Endodermal cell (in vitro differentiated cells): ENCODE measurements around the gene TSC2. TPM values are rescaled to one million over a fixed set of nuclear protein-coding genes. Genes with fewer than 3 reads are reported as not detected.

Experiments used
- DNase-seq: peaks from one replicate; pipeline ENCODE4 v3.0.0-alpha.2; 2017
- H3K27ac ChIP-seq: 2 replicates; pipeline ENCODE4 v1.5.1; 2013; ENCODE audit warnings: mild to moderate bottlenecking, low read depth, low read length, moderate library complexity
- H3K27me3 ChIP-seq: 2 replicates; pipeline ENCODE4 v1.6.1; 2013; ENCODE audit warnings: mild to moderate bottlenecking, low read length, moderate library complexity; ENCODE audit not compliant: insufficient read depth, control insufficient read depth, poor library complexity, severe bottlenecking
- H3K36me3 ChIP-seq: 2 replicates; pipeline ENCODE4 v1.7.0; 2013; ENCODE audit warnings: mild to moderate bottlenecking, low read length, moderate library complexity; ENCODE audit not compliant: control insufficient read depth, insufficient read depth
- H3K4me1 ChIP-seq: one replicate; pipeline ENCODE4 v1.7.0; 2013; ENCODE audit warnings: low read length; ENCODE audit not compliant: control insufficient read depth, insufficient read depth
- H3K4me3 ChIP-seq: 2 replicates; pipeline ENCODE4 v1.5.1; 2013; ENCODE audit warnings: mild to moderate bottlenecking, low read length, moderate library complexity
- H3K9ac ChIP-seq: 2 replicates; pipeline ENCODE4 v1.6.1; 2013; ENCODE audit warnings: mild to moderate bottlenecking, low read length, moderate library complexity; ENCODE audit not compliant: poor library complexity, severe bottlenecking; ENCODE audit errors: extremely low read depth
- H3K9me3 ChIP-seq: 2 replicates; pipeline ENCODE4 v1.6.1; 2013; ENCODE audit warnings: mild to moderate bottlenecking, low read length, moderate library complexity; ENCODE audit not compliant: control insufficient read depth
- H3K27ac Mint-ChIP-seq: 2 replicates; pipeline ENCODE4 v1.8.0; 2020; ENCODE audit warnings: mixed read lengths
- H3K27me3 Mint-ChIP-seq: 2 replicates; pipeline ENCODE4 v1.8.0; 2021; ENCODE audit warnings: mild to moderate bottlenecking, mixed read lengths; ENCODE audit not compliant: insufficient read depth
- H3K36me3 Mint-ChIP-seq: 2 replicates; pipeline ENCODE4 v1.8.0; 2020; ENCODE audit warnings: low read depth, mixed read lengths
- H3K4me1 Mint-ChIP-seq: 2 replicates; pipeline ENCODE4 v1.8.0; 2020; ENCODE audit warnings: mixed read lengths
- H3K4me3 Mint-ChIP-seq: 2 replicates; pipeline ENCODE4 v1.8.0; 2020; ENCODE audit warnings: mild to moderate bottlenecking, moderate library complexity, mixed read lengths
- H3K9me3 Mint-ChIP-seq: 2 replicates; pipeline ENCODE4 v1.8.0; 2020; ENCODE audit warnings: mild to moderate bottlenecking, mixed read lengths
- WGBS, 2 experiments: methylation state at CpG; one replicate each; pipeline versions ENCODE4 v1.1.5 to v1.1.7; 2013; ENCODE audit warnings: missing lambda C conversion rate in 2 of 2, mixed read lengths in 1 of 2; ENCODE audit not compliant: insufficient coverage in 1 of 2, insufficient read length in 1 of 2; 5-methylcytosine and 5-hydroxymethylcytosine counted together
- total RNA-seq, 2 donors: library from RNA; stranded (reverse); fragmentation: NEBNext Ultra II Directional in 1 of 2; extraction: Animal tissue kit (Norgen Biotek cat#: 25700) in 1 of 2; gene quantifications; 2 replicates in 1 of 2; 3 replicates in 1 of 2; pipeline ENCODE4 v1.2.1, GENCODE V29; 2021
- TF ChIP-seq, protein P1 (sequence below): fragments of 200-600 bp; sonication (generic); conservative IDR thresholded peaks from 2 replicates; pipeline ENCODE4 v1.5.0; 2021; ENCODE audit warnings: antibody characterized with exemption, mild to moderate bottlenecking

TSC2 gene
- total RNA-seq, 2 donors from 2014 or later = 166 to 192 TPM

DNA sequence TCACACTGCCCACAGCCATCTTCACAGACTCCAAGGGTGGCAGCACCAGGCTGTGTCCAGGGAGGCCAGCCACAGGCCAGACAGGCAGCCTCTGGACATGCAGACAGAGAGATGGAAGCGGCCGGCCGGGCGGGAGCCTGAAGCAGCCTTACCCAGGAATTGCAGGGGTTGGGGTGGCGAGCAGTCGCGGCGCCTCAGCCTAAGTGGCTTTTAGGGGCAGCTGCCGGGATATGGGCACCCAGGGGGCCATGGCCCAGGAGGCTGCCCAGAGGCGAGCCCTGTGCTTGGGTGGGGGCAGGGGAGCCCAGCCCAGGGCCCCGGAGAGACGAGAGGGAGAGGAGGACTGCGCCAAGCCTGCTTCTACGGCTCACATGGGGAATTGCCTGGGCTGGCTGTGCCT, 22.5 kb upstream of the TSC2 start:
- Mint-ChIP-seq H3K27me3 (peaks cover 57% of the 10 kb centered on the region), H3K4me1 (peaks cover 7% of the 10 kb centered on the region), H3K9me3 (no peaks in the 10 kb centered on the region), H3K36me3 (no peaks in the 10 kb centered on the region), H3K27ac (no peak overlapping the region), H3K4me3 (peak overlapping the region; percentile 29)
- Histone ChIP-seq H3K4me3 (no peak overlapping the region), H3K36me3 (no peaks in the 10 kb centered on the region), H3K27me3 (peaks cover 21% of the 10 kb centered on the region), H3K4me1 (peaks cover 3% of the 10 kb centered on the region), H3K9me3 (no peaks in the 10 kb centered on the region), H3K9ac (no peak overlapping the region), H3K27ac (no peak overlapping the region)
- WGBS, 2 experiments = 92 to 95% methylated on average over 10 to 14 of the region's 14 CpGs
- DNase-seq = no peak
- TF ChIP-seq, protein P1, sequence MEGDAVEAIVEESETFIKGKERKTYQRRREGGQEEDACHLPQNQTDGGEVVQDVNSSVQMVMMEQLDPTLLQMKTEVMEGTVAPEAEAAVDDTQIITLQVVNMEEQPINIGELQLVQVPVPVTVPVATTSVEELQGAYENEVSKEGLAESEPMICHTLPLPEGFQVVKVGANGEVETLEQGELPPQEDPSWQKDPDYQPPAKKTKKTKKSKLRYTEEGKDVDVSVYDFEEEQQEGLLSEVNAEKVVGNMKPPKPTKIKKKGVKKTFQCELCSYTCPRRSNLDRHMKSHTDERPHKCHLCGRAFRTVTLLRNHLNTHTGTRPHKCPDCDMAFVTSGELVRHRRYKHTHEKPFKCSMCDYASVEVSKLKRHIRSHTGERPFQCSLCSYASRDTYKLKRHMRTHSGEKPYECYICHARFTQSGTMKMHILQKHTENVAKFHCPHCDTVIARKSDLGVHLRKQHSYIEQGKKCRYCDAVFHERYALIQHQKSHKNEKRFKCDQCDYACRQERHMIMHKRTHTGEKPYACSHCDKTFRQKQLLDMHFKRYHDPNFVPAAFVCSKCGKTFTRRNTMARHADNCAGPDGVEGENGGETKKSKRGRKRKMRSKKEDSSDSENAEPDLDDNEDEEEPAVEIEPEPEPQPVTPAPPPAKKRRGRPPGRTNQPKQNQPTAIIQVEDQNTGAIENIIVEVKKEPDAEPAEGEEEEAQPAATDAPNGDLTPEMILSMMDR = no peak

DNA sequence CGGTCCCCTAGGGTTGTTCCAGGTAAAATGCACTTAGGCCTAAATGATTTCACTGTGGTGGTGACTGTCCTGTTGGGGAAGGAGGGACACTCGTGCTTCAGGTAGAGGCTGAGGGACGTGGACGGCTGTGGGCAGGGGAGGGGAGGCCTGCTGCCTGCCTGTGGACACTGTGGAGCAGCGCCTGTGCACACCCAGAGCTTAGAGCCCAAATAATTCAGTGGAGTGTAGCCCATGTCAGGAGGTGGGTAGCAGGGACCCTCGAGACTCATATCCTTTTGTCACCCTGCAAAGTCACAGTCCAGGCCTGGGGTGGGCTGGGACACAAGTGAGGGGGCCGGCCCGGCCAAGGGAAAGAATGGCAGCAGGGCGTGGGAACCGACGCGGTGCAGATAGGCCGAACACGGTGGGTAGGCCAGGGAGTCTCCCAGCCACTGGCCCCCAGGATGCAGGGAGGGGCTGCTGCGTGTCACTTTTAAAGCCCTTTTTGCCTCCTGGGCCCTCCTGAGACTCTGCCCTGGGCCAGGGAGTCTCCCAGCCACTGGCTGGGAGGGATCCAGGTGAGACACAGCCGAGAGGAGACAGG, 21.8 kb upstream of the TSC2 start:
- Mint-ChIP-seq H3K27me3 (peaks cover 50% of the 10 kb centered on the region), H3K4me3 (peak overlapping the region; percentile 29), H3K4me1 (peaks cover 7% of the 10 kb centered on the region), H3K36me3 (no peaks in the 10 kb centered on the region), H3K27ac (no peak overlapping the region), H3K9me3 (no peaks in the 10 kb centered on the region)
- peaks cover under 1% of the 10 kb centered on the region for H3K36me3 ChIP-seq
- no peak overlapping the region for H3K4me3 ChIP-seq
- H3K27me3 ChIP-seq = peaks cover 14% of the 10 kb centered on the region
- peaks cover 3% of the 10 kb centered on the region for H3K4me1 ChIP-seq
- 88 to 90% methylated on average over 6 to 16 of the region's 16 CpGs for WGBS, 2 experiments
- H3K27ac ChIP-seq = no peak overlapping the region
- no peak overlapping the region for H3K9ac ChIP-seq
- TF ChIP-seq, protein P1 = no peak
- no peak for DNase-seq
- H3K9me3 ChIP-seq = no peaks in the 10 kb centered on the region

DNA sequence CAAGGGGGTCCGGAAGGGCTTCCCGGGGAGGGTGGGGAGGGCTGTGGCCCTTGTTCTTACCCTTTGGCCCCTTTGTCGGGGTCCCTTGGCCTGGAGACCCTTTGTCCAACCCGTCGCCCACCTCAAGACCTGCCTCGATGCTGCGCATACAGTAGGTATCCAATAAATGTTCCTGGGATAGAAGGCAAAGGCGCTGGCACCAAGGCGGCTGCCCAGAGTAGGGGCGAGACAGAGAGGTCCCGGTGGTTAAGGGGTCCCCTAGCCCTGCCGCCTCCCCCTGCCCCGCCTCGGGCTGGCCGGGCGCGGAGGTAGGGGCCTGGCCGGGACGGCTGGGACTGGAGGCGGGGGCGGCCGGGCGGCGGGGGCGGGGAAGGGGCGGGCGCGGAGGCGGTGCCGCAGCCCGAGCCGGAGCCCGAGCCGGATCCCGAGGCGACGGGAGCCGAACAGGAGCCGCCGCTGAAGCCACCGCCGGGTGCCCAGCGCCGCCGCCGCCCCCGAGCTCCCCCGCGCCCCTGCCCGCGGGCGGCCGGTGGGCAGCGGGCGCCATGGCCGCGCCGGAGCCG, 21.2 kb upstream of the TSC2 start, which contains the start of gene NHERF2:
Gene NHERF2 (plus strand): TSS at position 442 of the 563 bp plus-strand sequence. CDS start 104 bp downstream, at position 546.
- peaks cover 5% of the 10 kb centered on the region for H3K36me3 ChIP-seq
- TF ChIP-seq, protein P1 = no peak
- no peaks in the 10 kb centered on the region for H3K9me3 Mint-ChIP-seq
- no peaks in the 10 kb centered on the region for H3K36me3 Mint-ChIP-seq
- 13 to 74% methylated on average over 9 to 57 of the region's 59 CpGs for WGBS, 2 experiments
- no peak within 1 kb of the TSS for H3K27ac ChIP-seq
- H3K4me3 ChIP-seq = peak within 1 kb of the TSS; percentile 72
- H3K27me3 ChIP-seq = peaks cover 8% of the 10 kb centered on the region
- peak; percentile 78 for DNase-seq
- no peak within 1 kb of the TSS for H3K9ac ChIP-seq
- peaks cover 7% of the 10 kb centered on the region for H3K4me1 Mint-ChIP-seq
- no peaks in the 10 kb centered on the region for H3K9me3 ChIP-seq
- peak within 1 kb of the TSS; percentile 67 for H3K4me3 Mint-ChIP-seq
- peak within 1 kb of the TSS; percentile 36 for H3K27ac Mint-ChIP-seq
- H3K4me1 ChIP-seq = peaks cover 3% of the 10 kb centered on the region
- H3K27me3 Mint-ChIP-seq = peaks cover 44% of the 10 kb centered on the region
